HepG2 (cell line): ENCODE results near the gene BCL6. TPM values are rescaled to one million over a fixed set of nuclear protein-coding genes. Genes with fewer than 3 reads are reported as not detected.

Experiments used
- ATF7-NPFF ChIP-seq: sonication (generic); formaldehyde crosslinking; IDR thresholded peaks from 2 replicates; pipeline ENCODE4 v1.8.1; 2023; ENCODE audit warnings: mild to moderate bottlenecking, low read depth, missing genetic modification reagents, moderate library complexity
- FOXA3 ChIP-seq: IDR thresholded peaks from 2 replicates; pipeline ENCODE4 v1.6.1; 2016; ENCODE audit warnings: missing genetic modification reagents, missing compliant biosample characterization
- HIVEP1 ChIP-seq: sonication (generic); formaldehyde crosslinking; IDR thresholded peaks from 2 replicates; pipeline ENCODE4 v1.4.0; 2020; ENCODE audit warnings: mild to moderate bottlenecking, missing genetic modification reagents
- HMGA1 ChIP-seq: sonication (generic); formaldehyde crosslinking; conservative IDR thresholded peaks from 2 replicates; pipeline ENCODE4 v1.4.0; 2020; ENCODE audit warnings: missing genetic modification reagents
- MXI1 ChIP-seq: IDR thresholded peaks from 3 replicates; pipeline ENCODE4 v1.6.1; 2012; ENCODE audit warnings: low read depth, low read length, inconsistent platforms, borderline replicate concordance
- MYC ChIP-seq: sonication (generic); formaldehyde crosslinking; IDR thresholded peaks from 2 replicates; pipeline ENCODE4 v1.9.0; 2021; ENCODE audit warnings: missing genetic modification reagents, borderline replicate concordance
- RELA ChIP-seq: sonication (generic); formaldehyde crosslinking; IDR thresholded peaks from 2 replicates; pipeline ENCODE4 v1.4.0; 2020; ENCODE audit warnings: missing genetic modification reagents
- SAP130 ChIP-seq: IDR thresholded peaks from 2 replicates; pipeline ENCODE4 v1.6.1; 2016; ENCODE audit warnings: low read depth
- TARDBP ChIP-seq: sonication (generic); formaldehyde crosslinking; IDR thresholded peaks from 2 replicates; pipeline ENCODE4 v1.8.0; 2022; ENCODE audit warnings: mild to moderate bottlenecking, missing genetic modification reagents
- TBL1XR1 ChIP-seq: fragments of 150-350 bp; IDR thresholded peaks from 2 replicates; pipeline ENCODE4 v1.6.1; 2014; ENCODE audit warnings: borderline replicate concordance, low read length; ENCODE audit not compliant: partially characterized antibody
- ZNF83 ChIP-seq: sonication (generic); formaldehyde crosslinking; IDR thresholded peaks from 2 replicates; pipeline ENCODE4 v1.4.0; 2020; ENCODE audit warnings: missing genetic modification reagents, mild to moderate bottlenecking, borderline replicate concordance
- polyA plus RNA-seq, 8 experiments: library from polyadenylated mRNA; depleted of rRNA in 3 of 8; stranded (reverse) in 7 of 8; unstranded in 1 of 8; fragments of >200 nt; fragmentation: Illumina TruSeq in 4 of 8; extraction: Trizol in 4 of 8; gene quantifications; 2 replicates each; pipeline versions ENCODE4 v1.2.1 to v1.2.3, GENCODE V29; 2011 to 2016; ENCODE audit warnings: low read depth in 4 of 8, missing spikeins in 1 of 8, mixed read lengths in 1 of 8; ENCODE audit not compliant: insufficient read depth in 1 of 8
- total RNA-seq, 5 experiments: library from RNA; depleted of rRNA; stranded (reverse); fragments of >200 nt; fragmentation: Illumina TruSeq; extraction: Trizol; gene quantifications; 2 replicates each; pipeline ENCODE4 v1.2.3, GENCODE V29; 2016; ENCODE audit warnings: low read depth in 1 of 5
- TF ChIP-seq, protein P1 (sequence below): sonication (generic); formaldehyde crosslinking; IDR thresholded peaks from 2 replicates; pipeline ENCODE4 v1.5.0; 2020; ENCODE audit warnings: mild to moderate bottlenecking, missing genetic modification reagents, borderline replicate concordance
- TF ChIP-seq, protein P2 (sequence below): sonication (generic); formaldehyde crosslinking; IDR thresholded peaks from 2 replicates; pipeline ENCODE4 v1.4.0; 2020; ENCODE audit warnings: missing genetic modification reagents
- TF ChIP-seq, protein P3 (sequence below), 2 experiments: sonication (generic) in 1 of 2; formaldehyde crosslinking in 1 of 2; IDR thresholded peaks; 2 replicates each; pipeline versions ENCODE4 v1.5.1 to v1.6.1; 2011 to 2020; ENCODE audit warnings: borderline replicate concordance in 1 of 2, low read depth in 1 of 2, low read length in 1 of 2, mild to moderate bottlenecking in 1 of 2, missing genetic modification reagents in 1 of 2, moderate library complexity in 1 of 2

BCL6 gene
- total and polyA plus RNA-seq, 2 of the 13 experiments (the other 11 are each of a cell fraction or from before 2014, with no cell fraction given), result 21.2 to 53.7 TPM

DNA sequence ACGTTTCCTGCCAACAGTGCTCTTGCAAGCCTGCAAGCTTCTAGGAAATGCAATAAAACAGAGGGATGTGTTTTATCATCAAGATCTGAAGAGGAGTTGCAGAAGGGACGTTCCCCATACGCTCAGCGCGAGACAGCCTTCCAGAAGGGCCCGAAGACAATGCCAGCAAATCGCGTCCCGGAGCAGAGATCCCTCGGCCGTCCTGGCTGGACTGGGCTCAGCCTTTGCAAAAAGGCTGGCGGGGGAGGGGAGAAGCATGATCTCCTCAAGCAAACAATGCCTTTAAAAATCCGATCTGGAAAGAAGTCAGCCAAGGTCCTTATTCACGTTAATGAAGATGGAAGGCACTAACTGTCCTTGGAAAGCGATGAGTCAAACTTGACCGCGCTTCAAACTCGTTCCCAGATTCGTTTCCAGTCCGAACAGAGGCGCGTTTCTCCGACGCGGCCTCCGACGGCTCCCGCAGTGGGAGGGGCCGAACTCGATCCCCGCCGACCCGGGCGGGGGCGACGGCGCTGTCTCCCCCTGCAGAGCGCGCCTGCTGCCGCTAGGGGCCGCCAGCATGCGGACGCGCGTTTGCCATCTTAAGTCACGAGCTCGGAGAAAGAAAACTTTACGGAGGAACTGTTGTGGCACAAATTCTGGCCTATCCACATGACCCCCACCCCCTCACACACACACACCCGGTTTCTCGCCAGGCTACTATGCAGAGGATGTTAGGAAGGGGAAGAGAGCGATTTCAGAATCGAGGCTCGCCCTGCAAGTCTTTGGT lies 5.5 kb downstream of the BCL6 start (continued):
- no peak for TF ChIP-seq TARDBP (CRISPR knock-in tag)
- TF ChIP-seq SAP130 (CRISPR knock-in tag), result peak; percentile 51; the same call in 1 of the 2 replicates
- TF ChIP-seq HIVEP1, result 0 out of 2 replicates have a peak, but pooled peaks have one; percentile 29
- TF ChIP-seq, protein P1, sequence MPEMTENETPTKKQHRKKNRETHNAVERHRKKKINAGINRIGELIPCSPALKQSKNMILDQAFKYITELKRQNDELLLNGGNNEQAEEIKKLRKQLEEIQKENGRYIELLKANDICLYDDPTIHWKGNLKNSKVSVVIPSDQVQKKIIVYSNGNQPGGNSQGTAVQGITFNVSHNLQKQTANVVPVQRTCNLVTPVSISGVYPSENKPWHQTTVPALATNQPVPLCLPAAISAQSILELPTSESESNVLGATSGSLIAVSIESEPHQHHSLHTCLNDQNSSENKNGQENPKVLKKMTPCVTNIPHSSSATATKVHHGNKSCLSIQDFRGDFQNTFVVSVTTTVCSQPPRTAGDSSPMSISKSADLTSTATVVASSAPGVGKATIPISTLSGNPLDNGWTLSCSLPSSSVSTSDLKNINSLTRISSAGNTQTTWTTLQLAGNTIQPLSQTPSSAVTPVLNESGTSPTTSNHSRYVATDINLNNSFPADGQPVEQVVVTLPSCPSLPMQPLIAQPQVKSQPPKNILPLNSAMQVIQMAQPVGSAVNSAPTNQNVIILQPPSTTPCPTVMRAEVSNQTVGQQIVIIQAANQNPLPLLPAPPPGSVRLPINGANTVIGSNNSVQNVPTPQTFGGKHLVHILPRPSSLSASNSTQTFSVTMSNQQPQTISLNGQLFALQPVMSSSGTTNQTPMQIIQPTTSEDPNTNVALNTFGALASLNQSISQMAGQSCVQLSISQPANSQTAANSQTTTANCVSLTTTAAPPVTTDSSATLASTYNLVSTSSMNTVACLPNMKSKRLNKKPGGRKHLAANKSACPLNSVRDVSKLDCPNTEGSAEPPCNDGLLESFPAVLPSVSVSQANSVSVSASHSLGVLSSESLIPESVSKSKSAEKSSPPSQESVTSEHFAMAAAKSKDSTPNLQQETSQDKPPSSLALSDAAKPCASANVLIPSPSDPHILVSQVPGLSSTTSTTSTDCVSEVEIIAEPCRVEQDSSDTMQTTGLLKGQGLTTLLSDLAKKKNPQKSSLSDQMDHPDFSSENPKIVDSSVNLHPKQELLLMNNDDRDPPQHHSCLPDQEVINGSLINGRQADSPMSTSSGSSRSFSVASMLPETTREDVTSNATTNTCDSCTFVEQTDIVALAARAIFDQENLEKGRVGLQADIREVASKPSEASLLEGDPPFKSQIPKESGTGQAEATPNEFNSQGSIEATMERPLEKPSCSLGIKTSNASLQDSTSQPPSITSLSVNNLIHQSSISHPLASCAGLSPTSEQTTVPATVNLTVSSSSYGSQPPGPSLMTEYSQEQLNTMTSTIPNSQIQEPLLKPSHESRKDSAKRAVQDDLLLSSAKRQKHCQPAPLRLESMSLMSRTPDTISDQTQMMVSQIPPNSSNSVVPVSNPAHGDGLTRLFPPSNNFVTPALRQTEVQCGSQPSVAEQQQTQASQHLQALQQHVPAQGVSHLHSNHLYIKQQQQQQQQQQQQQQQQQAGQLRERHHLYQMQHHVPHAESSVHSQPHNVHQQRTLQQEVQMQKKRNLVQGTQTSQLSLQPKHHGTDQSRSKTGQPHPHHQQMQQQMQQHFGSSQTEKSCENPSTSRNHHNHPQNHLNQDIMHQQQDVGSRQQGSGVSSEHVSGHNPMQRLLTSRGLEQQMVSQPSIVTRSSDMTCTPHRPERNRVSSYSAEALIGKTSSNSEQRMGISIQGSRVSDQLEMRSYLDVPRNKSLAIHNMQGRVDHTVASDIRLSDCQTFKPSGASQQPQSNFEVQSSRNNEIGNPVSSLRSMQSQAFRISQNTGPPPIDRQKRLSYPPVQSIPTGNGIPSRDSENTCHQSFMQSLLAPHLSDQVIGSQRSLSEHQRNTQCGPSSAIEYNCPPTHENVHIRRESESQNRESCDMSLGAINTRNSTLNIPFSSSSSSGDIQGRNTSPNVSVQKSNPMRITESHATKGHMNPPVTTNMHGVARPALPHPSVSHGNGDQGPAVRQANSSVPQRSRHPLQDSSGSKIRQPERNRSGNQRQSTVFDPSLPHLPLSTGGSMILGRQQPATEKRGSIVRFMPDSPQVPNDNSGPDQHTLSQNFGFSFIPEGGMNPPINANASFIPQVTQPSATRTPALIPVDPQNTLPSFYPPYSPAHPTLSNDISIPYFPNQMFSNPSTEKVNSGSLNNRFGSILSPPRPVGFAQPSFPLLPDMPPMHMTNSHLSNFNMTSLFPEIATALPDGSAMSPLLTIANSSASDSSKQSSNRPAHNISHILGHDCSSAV, result no peak
- TF ChIP-seq, protein P2, sequence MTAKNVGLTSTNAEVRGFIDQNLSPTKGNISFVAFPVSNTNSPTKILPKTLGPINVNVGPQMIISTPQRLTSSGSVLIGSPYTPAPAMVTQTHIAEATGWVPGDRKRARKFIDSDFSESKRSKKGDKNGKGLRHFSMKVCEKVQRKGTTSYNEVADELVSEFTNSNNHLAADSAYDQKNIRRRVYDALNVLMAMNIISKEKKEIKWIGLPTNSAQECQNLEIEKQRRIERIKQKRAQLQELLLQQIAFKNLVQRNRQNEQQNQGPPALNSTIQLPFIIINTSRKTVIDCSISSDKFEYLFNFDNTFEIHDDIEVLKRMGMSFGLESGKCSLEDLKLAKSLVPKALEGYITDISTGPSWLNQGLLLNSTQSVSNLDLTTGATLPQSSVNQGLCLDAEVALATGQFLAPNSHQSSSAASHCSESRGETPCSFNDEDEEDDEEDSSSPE (CRISPR knock-in tag), result peak; percentile 51; the same call in 1 of the 2 replicates
- 0 out of 2 replicates have a peak, but pooled peaks have one; percentile 60 for TF ChIP-seq MYC (CRISPR knock-in tag)
- no peak for TF ChIP-seq ZNF83
- 0 out of 3 replicates have a peak, but pooled peaks have one; percentile 28 for TF ChIP-seq MXI1
- TF ChIP-seq RELA (CRISPR knock-in tag), result 0 out of 2 replicates have a peak, but pooled peaks have one; percentile 28
- 0 out of 2 replicates have a peak, but pooled peaks have one; percentile 23 for TF ChIP-seq FOXA3
- TF ChIP-seq TBL1XR1, result peak; percentile 35
- TF ChIP-seq HMGA1 (CRISPR knock-in tag), result no peak
- TF ChIP-seq ATF7-NPFF, result peak; percentile 62; the same call in 1 of the 2 replicates
- TF ChIP-seq, protein P3, sequence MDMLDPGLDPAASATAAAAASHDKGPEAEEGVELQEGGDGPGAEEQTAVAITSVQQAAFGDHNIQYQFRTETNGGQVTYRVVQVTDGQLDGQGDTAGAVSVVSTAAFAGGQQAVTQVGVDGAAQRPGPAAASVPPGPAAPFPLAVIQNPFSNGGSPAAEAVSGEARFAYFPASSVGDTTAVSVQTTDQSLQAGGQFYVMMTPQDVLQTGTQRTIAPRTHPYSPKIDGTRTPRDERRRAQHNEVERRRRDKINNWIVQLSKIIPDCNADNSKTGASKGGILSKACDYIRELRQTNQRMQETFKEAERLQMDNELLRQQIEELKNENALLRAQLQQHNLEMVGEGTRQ (IDR thresholded peaks at IDR 0.05; ENCODE audit: low read depth, low read length), result no peak
- TF ChIP-seq, protein P3 (CRISPR knock-in tag; IDR thresholded peaks at IDR 0.05; ENCODE audit: borderline replicate concordance), result no peak
